ENCODE measurements around the gene PFDN6.
"Not testable (repeated sequence)": the region's sequence is repeated elsewhere in the genome, so short reads cannot be mapped to it uniquely, and the experiment has no call there.

DNA sequence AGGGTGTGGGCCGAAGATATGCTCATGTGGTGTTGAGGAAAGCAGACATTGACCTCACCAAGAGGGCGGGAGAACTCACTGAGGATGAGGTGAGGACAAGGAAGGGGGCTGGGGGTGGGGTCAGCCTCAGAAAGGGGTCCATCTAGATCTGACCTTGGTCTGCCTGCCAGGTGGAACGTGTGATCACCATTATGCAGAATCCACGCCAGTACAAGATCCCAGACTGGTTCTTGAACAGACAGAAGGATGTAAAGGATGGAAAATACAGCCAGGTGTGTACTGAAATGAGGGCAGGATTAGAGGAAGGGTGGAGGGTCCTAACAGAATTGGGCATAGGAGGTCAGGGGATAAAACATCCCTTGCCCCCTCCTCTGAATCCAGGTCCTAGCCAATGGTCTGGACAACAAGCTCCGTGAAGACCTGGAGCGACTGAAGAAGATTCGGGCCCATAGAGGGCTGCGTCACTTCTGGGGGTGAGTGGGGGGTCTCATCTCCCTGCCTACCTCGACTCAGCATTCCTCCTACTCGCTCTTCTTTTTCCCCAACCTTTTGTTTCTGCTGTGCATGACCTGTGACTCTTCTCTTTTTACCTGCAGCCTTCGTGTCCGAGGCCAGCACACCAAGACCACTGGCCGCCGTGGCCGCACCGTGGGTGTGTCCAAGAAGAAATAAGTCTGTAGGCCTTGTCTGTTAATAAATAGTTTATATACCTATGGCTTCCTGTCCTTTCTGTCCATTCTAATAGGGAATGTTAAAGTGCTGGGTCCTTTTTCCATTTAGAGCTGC is 13.4 kb upstream of the PFDN6 start:
- TF ChIP-seq, protein P1, sequence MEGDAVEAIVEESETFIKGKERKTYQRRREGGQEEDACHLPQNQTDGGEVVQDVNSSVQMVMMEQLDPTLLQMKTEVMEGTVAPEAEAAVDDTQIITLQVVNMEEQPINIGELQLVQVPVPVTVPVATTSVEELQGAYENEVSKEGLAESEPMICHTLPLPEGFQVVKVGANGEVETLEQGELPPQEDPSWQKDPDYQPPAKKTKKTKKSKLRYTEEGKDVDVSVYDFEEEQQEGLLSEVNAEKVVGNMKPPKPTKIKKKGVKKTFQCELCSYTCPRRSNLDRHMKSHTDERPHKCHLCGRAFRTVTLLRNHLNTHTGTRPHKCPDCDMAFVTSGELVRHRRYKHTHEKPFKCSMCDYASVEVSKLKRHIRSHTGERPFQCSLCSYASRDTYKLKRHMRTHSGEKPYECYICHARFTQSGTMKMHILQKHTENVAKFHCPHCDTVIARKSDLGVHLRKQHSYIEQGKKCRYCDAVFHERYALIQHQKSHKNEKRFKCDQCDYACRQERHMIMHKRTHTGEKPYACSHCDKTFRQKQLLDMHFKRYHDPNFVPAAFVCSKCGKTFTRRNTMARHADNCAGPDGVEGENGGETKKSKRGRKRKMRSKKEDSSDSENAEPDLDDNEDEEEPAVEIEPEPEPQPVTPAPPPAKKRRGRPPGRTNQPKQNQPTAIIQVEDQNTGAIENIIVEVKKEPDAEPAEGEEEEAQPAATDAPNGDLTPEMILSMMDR (conservative IDR thresholded peaks at IDR 0.05; ENCODE audit: low read depth, low read length): not testable (repeated sequence)
- TF ChIP-seq EZH2 (IDR thresholded peaks at IDR 0.05; ENCODE audit: low read length, unreplicated experiment); EZH2phosphoT487 (IDR thresholded peaks at IDR 0.05; ENCODE audit: borderline replicate concordance, low read length): not testable (repeated sequence)
